ENCODE results near the gene SYF2. TPM values are rescaled to one million over a fixed set of nuclear protein-coding genes. Genes with fewer than 3 reads are reported as not detected.

Gene SYF2
- total RNA-seq, 4 donors from 2014 or later = 32.7 to 52.2 (median 43.7) TPM

DNA sequence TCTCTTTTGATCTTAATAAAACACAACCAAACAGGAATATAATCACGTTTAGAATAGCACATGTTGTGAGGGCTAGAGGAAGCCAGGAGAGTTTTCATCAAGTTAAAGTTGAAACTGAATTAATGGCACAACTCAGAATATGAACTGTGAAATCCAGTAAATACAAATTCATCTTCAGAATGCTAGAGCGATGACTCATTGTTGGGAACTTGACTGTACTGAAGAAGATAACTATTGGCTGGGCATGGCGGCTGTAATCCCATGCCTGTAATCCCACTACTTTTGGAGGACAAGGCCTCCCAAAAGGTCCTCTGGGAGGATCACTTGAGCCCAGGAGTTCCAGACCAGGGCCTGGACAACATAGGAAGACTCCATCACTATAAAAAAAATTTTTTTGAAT, 8.8 kb downstream of the SYF2 start:
- peaks cover 0 to 97% (median 20%) of the 10 kb centered on the region in 3 donors for H3K36me3 ChIP-seq
- 84 to 87% methylated on average over 3 of the region's 3 CpGs for WGBS, 2 donors
- H3K9me3 ChIP-seq = no peaks in the 10 kb centered on the region
- H3K27me3 ChIP-seq = no peaks in the 10 kb centered on the region
- no peaks in the 10 kb centered on the region for H3K4me1 ChIP-seq
- no peak overlapping the region for H3K4me3 ChIP-seq
- no peak overlapping the region for H3K27ac ChIP-seq
- TF ChIP-seq, protein P1, sequence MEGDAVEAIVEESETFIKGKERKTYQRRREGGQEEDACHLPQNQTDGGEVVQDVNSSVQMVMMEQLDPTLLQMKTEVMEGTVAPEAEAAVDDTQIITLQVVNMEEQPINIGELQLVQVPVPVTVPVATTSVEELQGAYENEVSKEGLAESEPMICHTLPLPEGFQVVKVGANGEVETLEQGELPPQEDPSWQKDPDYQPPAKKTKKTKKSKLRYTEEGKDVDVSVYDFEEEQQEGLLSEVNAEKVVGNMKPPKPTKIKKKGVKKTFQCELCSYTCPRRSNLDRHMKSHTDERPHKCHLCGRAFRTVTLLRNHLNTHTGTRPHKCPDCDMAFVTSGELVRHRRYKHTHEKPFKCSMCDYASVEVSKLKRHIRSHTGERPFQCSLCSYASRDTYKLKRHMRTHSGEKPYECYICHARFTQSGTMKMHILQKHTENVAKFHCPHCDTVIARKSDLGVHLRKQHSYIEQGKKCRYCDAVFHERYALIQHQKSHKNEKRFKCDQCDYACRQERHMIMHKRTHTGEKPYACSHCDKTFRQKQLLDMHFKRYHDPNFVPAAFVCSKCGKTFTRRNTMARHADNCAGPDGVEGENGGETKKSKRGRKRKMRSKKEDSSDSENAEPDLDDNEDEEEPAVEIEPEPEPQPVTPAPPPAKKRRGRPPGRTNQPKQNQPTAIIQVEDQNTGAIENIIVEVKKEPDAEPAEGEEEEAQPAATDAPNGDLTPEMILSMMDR (IDR thresholded peaks at IDR 0.05) = no peak
- TF ChIP-seq EP300 (IDR thresholded peaks at IDR 0.05) (no peak), POLR2A (IDR thresholded peaks at IDR 0.05) (no peak)
- no peak for DNase-seq (ENCODE audit: low spot score in 2 of 2)

DNA sequence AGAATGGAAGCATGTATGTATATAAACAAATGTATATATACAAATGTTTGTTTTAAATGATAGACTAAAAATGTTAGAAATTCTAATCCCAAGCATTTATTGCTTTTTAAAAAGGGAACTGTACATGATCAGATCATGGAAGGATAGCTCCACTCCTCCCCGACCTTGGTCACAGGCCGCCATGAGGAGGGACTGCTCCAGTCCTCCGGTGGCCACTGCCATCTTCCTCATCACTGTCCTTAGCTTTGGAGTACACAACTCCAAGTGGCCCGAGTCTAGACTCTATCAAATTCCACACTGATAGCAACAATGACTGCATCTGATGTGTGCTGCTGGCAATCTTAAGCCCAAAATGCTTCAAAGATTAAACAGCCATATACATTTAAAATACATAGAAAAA, 9.7 kb downstream of the SYF2 start:
- Histone ChIP-seq H3K27ac (no peak overlapping the region), H3K4me1 (no peaks in the 10 kb centered on the region)

DNA sequence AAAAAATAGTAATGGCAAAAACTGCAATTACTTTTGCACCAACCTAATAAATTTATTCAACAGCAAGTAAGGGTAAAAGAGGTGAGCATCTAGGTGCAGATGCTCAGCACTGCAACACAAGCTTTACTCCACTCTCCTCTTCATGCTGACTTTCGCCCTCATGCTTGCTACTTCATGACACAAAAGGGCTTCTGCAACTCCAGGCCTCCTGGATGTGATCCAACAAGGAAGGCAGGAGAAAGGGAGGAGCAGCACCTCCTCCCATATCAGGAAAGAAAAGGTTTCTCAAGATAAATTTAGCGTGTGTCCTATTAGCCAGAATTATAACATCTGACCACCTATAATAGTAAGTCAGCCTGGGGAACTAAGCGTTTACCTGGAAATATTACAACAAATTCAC, 11.6 kb downstream of the SYF2 start:
- Histone ChIP-seq H3K27ac (no peak overlapping the region), H3K9me3 (no peaks in the 10 kb centered on the region), H3K27me3 (no peaks in the 10 kb centered on the region), H3K36me3 (peaks cover 0 to 75% (median 16%) of the 10 kb centered on the region in 3 donors), H3K4me3 (no peak overlapping the region), H3K4me1 (no peaks in the 10 kb centered on the region)
- 91 to 95% methylated on average over 3 of the region's 3 CpGs for WGBS, 2 donors
- TF ChIP-seq POLR2A (IDR thresholded peaks at IDR 0.05) (no peak), EP300 (IDR thresholded peaks at IDR 0.05) (no peak)
- TF ChIP-seq, protein P1 (IDR thresholded peaks at IDR 0.05) = no peak
- DNase-seq (ENCODE audit: low spot score in 2 of 2) = no peak

More for the DNA sequence above, 9.7 kb downstream of the SYF2 start:
- H3K4me3 ChIP-seq = no peak overlapping the region
- H3K36me3 ChIP-seq = peaks cover 0 to 92% (median 16%) of the 10 kb centered on the region in 3 donors
- 86 to 95% methylated on average over 4 of the region's 4 CpGs for WGBS, 2 donors
- no peaks in the 10 kb centered on the region for H3K9me3 ChIP-seq
- no peak for DNase-seq (ENCODE audit: low spot score in 2 of 2)
- H3K27me3 ChIP-seq = no peaks in the 10 kb centered on the region
- no peak for TF ChIP-seq EP300 (IDR thresholded peaks at IDR 0.05)
- TF ChIP-seq, protein P1 (IDR thresholded peaks at IDR 0.05) = no peak

DNA sequence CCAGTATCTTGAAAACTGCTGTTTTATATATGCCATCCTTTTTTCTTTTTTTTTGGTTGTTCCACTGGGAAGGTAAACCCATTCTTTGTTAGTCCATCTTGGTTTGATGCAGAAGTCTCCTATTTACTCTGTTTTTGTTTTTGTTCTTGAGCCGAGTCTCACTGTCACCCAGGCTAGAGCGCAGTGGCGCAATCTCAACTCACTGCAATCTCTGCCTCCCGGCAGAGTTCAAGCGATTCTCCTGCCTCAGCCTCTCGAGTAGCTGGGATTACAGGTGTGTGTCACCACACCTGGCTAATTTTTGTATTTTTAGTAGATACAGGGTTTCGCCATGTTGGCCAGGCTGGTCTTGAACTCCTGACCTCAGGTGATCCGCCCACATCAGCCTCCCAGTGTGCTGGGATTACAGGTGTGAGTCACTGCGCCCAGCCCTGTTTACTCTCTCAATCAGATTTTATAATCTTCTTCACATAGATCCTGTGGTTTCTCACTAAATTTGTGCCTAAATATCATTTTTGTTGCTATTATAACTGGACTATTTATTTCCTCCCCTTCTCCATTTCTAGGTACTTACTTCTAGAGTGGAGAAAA, 12.5 kb downstream of the SYF2 start:
- no peak for TF ChIP-seq POLR2A (IDR thresholded peaks at IDR 0.05)
- TF ChIP-seq, protein P1 (IDR thresholded peaks at IDR 0.05) = no peak
- TF ChIP-seq EP300 (IDR thresholded peaks at IDR 0.05) = no peak
- DNase-seq (ENCODE audit: low spot score in 2 of 2) = no peak
- H3K27ac ChIP-seq = no peak overlapping the region
- no peak overlapping the region for H3K4me3 ChIP-seq
- no peaks in the 10 kb centered on the region for H3K27me3 ChIP-seq
- H3K9me3 ChIP-seq = no peaks in the 10 kb centered on the region
- peaks cover 0 to 66% (median 16%) of the 10 kb centered on the region in 3 donors for H3K36me3 ChIP-seq
- no peaks in the 10 kb centered on the region for H3K4me1 ChIP-seq
- 97% methylated on average over 9 of the region's 9 CpGs for WGBS, 2 donors

DNA sequence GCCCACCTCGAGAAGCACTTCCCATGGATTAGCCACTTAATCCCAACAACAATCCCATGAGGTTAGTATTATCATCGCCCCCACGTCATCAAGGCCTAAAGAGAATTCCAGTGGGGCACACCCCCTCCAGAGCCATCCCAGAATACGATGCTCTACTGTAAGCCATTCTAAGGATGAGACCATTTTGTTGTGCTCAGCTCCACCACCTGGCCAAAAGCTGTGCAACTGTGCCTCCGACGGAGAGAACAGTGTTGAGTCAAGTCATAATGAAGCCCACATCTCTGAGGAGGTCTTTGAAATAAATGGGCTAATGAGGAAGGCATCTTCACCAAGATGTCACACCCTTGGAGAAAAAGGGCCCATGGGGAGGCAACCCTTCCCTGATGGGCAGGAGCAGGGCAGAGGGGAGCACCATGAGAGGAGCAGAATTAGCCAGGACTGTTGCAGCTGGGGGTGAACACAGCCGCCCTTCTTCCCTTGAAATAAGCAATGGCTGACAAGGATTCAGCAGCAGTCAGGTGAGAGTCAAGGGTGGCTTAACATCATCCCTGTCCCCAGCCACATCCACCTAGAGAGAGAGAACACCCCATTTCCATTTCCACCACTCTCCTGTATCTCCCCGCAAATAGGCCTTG, 14.6 kb downstream of the SYF2 start:
- DNase-seq (ENCODE audit: low spot score in 2 of 2) = no peak

More for the DNA sequence above, 14.6 kb downstream of the SYF2 start:
- Histone ChIP-seq H3K9me3 (no peaks in the 10 kb centered on the region), H3K4me1 (no peaks in the 10 kb centered on the region), H3K27me3 (no peaks in the 10 kb centered on the region), H3K27ac (no peak overlapping the region), H3K36me3 (peaks cover 0 to 46% (median 4%) of the 10 kb centered on the region in 3 donors), H3K4me3 (no peak overlapping the region)
- TF ChIP-seq POLR2A (IDR thresholded peaks at IDR 0.05) = no peak
- WGBS, 2 donors = 76 to 80% methylated on average over 8 of the region's 8 CpGs

Data from tibial nerve (tissue), 4 donors.